AG10803 (cell line): ENCODE measurements around the gene UVRAG.

Source experiments
- DNase-seq: peaks from one replicate; pipeline ENCODE4 v3.0.0; 2010; ENCODE audit warnings: low read depth
- H3K4me3 ChIP-seq: 2 replicates; pipeline ENCODE4 v1.5.1; 2011; ENCODE audit warnings: mild to moderate bottlenecking, low read length, control low read depth
- TF ChIP-seq, protein P1 (sequence below): conservative IDR thresholded peaks from 2 replicates; pipeline ENCODE4 v1.5.1; 2011; ENCODE audit warnings: mild to moderate bottlenecking, low read length, control low read depth, inconsistent platforms

UVRAG gene

DNA sequence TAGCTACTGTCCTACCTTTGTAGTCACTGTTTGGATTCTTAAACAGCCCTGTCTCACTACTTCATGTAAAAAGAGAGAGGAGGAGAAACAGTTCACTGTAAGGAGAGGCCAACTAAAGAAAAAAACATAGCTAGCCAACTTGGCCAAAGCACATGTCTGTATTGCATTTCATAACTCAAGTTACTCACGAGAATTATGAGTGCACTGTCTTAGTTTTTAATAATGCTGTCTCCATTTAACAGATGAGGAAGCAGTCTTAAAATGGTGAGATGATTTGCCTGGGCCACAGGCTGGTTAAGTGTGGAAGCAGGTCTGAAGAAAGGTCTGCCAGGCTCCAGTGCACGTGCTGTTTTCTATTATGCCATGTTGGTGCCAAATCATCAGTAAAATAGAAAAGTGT lies 104.5 kb downstream of the UVRAG start:
- TF ChIP-seq, protein P1, sequence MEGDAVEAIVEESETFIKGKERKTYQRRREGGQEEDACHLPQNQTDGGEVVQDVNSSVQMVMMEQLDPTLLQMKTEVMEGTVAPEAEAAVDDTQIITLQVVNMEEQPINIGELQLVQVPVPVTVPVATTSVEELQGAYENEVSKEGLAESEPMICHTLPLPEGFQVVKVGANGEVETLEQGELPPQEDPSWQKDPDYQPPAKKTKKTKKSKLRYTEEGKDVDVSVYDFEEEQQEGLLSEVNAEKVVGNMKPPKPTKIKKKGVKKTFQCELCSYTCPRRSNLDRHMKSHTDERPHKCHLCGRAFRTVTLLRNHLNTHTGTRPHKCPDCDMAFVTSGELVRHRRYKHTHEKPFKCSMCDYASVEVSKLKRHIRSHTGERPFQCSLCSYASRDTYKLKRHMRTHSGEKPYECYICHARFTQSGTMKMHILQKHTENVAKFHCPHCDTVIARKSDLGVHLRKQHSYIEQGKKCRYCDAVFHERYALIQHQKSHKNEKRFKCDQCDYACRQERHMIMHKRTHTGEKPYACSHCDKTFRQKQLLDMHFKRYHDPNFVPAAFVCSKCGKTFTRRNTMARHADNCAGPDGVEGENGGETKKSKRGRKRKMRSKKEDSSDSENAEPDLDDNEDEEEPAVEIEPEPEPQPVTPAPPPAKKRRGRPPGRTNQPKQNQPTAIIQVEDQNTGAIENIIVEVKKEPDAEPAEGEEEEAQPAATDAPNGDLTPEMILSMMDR, result no peak
- peak; percentile 38 for DNase-seq
- H3K4me3 ChIP-seq, result no peak overlapping the region

DNA sequence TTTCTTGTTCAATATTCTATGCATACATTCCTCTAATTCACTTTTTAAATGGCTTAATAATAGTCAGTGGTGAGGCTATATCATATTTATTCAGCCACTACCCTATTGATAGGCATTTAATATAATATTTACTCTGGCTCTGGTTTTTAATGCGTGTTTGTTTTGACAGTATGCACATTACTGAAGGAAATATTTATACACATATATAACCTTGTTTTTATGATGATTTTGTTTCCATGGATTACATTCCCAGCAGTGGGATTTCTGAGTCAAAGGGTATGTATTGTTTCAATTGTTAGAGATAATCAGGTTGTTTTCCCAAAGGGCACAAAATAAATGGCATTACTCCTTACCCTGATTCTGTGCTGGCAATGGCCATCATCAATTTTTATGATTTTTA lies 105.8 kb downstream of the UVRAG start:
- H3K4me3 ChIP-seq, result no peak overlapping the region
- TF ChIP-seq, protein P1, result no peak
- DNase-seq, result no peak

DNA sequence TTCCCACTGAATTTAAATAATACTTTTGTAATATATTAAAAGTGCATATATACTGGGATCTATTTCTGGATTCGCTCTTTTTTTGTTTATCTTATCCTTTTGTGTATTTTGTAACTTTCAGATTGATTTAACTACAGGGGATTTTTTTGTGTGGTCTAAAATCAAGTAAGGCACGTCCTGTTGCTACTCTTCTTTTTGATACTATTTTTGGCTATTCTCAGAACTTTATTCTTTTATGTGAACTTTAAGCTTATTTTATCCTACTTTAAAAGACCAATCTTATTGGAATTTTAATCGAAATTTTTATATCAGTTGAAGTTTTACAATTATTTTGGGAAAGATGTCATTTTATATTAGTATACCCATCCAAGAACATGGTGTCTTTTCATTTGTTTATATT lies 106.8 kb downstream of the UVRAG start:
- H3K4me3 ChIP-seq, result no peak overlapping the region
- TF ChIP-seq, protein P1, result no peak
- no peak for DNase-seq

DNA sequence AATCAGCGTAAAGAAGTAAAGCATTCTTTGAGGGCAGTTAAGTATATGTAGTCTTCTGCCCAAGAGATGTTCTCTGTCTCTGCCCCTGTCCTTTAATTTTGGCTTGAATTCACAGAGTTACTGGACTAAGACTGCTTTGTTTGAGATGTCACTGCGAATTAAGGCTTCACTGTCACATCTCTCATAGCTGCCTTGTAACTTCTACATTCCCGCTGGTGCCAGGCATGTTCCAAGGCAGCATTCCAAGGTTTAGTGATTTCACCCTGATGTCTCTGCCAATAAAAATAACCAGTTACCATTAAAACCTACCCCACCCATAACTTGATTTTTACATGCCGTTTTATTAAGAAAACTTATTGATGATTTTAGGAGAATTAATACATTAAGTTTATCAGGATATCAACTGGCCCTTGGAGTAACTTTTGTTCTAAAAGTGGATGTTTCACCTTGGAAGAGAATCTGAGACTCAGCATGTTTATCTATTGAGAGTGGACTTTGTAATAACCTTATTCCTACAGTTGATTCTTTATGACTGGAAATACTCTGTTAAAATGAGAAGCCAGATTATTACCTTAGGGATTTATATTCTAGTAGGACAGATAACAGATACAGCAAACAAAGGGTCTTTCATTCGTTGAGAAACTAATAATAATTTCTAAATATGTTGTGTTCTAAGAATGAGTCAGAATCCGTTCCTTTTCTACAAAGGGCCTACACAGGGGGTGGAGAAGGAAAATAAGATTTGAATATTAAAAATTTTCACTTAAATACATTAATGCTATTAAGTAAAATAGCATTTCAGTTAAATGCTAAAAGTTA lies 110.2 kb downstream of the UVRAG start:
- TF ChIP-seq, protein P1, result no peak
- H3K4me3 ChIP-seq, result no peak overlapping the region
- DNase-seq, result peak; percentile 40

DNA sequence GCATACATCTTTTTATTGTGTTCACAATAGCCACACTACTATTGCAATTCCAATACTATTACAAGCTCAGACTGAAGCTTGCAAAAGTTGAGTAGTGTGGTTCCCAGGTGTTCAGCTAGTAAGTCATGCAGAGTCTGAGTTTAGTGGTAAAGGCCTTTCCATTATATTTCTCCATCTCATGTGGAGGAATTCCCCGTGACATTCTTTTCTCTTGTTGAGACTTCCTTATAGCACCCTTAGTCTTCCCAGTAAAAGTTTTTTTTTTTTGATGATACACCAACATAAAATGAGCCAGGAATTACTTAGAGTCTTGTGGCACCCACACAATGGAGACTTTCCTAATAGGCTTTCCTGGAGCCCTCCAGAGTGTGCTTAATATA lies 110.8 kb downstream of the UVRAG start:
- TF ChIP-seq, protein P1, result no peak
- no peak overlapping the region for H3K4me3 ChIP-seq
- peak; percentile 56 for DNase-seq

DNA sequence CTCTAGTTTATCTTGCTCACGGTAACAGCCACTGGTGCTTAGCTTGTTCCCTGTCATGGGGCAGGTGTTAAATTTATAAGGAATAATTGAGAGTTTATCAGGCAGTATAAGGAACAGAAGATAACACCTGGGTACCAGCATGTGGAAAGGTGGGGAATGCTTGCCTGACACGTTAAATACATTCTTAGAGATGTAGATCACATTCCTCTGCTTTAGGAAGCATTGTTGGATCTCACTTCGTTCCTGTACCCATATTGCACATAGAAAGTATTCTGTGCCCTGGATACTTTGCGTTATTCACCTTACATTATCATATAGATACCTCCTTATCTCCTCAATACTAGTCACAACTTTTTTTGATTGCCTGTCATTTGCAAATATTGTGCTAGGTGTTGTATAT lies 114.7 kb downstream of the UVRAG start:
- no peak for DNase-seq
- TF ChIP-seq, protein P1, result no peak
- H3K4me3 ChIP-seq, result no peak overlapping the region

DNA sequence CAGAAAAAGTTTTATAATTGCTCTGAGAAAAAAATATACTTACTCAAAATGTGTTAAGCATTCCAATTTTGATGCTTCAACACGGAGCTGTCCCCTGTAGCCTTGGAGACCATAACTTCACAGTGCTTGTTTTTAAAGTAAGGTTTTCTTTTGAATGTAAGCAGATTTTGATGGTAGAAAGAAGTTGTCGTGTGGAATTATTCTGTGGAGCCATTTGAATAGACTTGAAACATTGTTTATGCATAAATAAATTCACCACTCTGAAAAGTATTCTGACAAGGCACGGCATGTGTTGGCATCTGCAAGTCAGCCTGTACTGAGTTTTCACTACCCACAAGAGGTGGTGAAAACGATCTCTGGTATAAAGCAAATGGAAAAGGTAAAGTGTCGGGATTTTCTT lies 115.5 kb downstream of the UVRAG start:
- DNase-seq, result no peak
- TF ChIP-seq, protein P1, result no peak
- H3K4me3 ChIP-seq, result no peak overlapping the region
